ENCODE measurements around the gene PLD4.
A peak's percentile ranks its signal among the peaks of the same experiment; 100 is the strongest.

Gene PLD4

DNA sequence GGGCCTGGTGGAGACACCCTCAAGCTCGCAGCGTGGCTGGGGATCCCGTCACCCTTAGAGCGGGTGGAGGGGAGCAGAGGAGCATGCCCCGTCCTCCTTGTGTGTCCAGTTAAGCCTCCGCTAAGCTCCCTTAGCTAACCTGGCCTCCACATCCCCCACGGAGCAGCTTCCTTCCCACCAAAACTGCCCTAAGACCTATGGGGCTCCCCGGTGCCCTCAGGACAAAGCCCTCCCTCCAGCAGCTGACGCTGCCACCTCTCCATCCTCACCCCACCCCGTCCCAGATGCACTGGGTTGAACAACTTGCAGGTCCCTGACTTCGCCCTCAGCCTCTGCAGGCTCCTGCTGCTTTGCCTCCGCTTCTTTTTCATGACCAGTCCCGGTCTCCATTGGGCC lies 49.5 kb downstream of the PLD4 start:
- no peak for TF ChIP-seq EZH2phosphoT487 (IDR thresholded peaks at IDR 0.05; ENCODE audit: borderline replicate concordance, low read length)
- TF ChIP-seq CTCF (IDR thresholded peaks at IDR 0.05; ENCODE audit: low read depth, low read length, poor library complexity, severe bottlenecking): no peak
- Histone ChIP-seq H3K27ac (ENCODE audit: low read depth, low read length) (no peak overlapping the region), H3F3A (ENCODE audit: control insufficient read depth, insufficient read depth) (no peaks in the 10 kb centered on the region), H3K36me3 (ENCODE audit: control insufficient read depth, low read length) (no peaks in the 10 kb centered on the region), H3K4me2 (ENCODE audit: low read length) (no peak overlapping the region), H3K79me2 (ENCODE audit: control insufficient read depth, low read length) (no peaks in the 10 kb centered on the region), H3K4me1 (ENCODE audit: control insufficient read depth, low read length) (peaks cover 12% of the 10 kb centered on the region), H3K9me2 (replicated peaks; ENCODE audit: control insufficient read depth, low read length) (no peaks in the 10 kb centered on the region), H3K4me3 (ENCODE audit: low read length) (no peak overlapping the region), H4K20me1 (ENCODE audit: control insufficient read depth, insufficient read depth, low read depth, low read length) (no peaks in the 10 kb centered on the region), H3K9me3 (ENCODE audit: control insufficient read depth, insufficient read depth, low read length) (no peaks in the 10 kb centered on the region), H3K27me3 (ENCODE audit: control insufficient read depth, low read length) (peaks cover 32% of the 10 kb centered on the region)

- no peaks in the 10 kb centered on the region for H4K20me1 ChIP-seq (ENCODE audit: control insufficient read depth, insufficient read depth, low read depth, low read length)
- H3K4me1 ChIP-seq (ENCODE audit: control insufficient read depth, low read length): peaks cover 9% of the 10 kb centered on the region
- H3F3A ChIP-seq (ENCODE audit: control insufficient read depth, insufficient read depth): no peaks in the 10 kb centered on the region
- H3K4me3 ChIP-seq (ENCODE audit: low read length): no peak overlapping the region
- H3K36me3 ChIP-seq (ENCODE audit: control insufficient read depth, low read length): no peaks in the 10 kb centered on the region
- peaks cover 36% of the 10 kb centered on the region for H3K27me3 ChIP-seq (ENCODE audit: control insufficient read depth, low read length)
- H3K27ac ChIP-seq (ENCODE audit: low read depth, low read length): no peak overlapping the region
- H3K4me2 ChIP-seq (ENCODE audit: low read length): no peak overlapping the region
- TF ChIP-seq EZH2phosphoT487 (IDR thresholded peaks at IDR 0.05; ENCODE audit: borderline replicate concordance, low read length) (no peak), CTCF (IDR thresholded peaks at IDR 0.05; ENCODE audit: low read depth, low read length, poor library complexity, severe bottlenecking) (no peak)
- no peaks in the 10 kb centered on the region for H3K79me2 ChIP-seq (ENCODE audit: control insufficient read depth, low read length)
- H3K9me2 ChIP-seq (replicated peaks; ENCODE audit: control insufficient read depth, low read length): no peaks in the 10 kb centered on the region
- H3K9me3 ChIP-seq (ENCODE audit: control insufficient read depth, insufficient read depth, low read length): no peaks in the 10 kb centered on the region
Observed at GRCh38 chr14:104974665-104975390, 50.1 kb downstream of the PLD4 start.

- Histone ChIP-seq H3K36me3 (ENCODE audit: control insufficient read depth, low read length) (no peaks in the 10 kb centered on the region), H3K4me1 (ENCODE audit: control insufficient read depth, low read length) (peaks cover 9% of the 10 kb centered on the region), H3K4me3 (ENCODE audit: low read length) (no peak overlapping the region), H3K27me3 (ENCODE audit: control insufficient read depth, low read length) (peaks cover 37% of the 10 kb centered on the region), H3K27ac (ENCODE audit: low read depth, low read length) (no peak overlapping the region), H3K9me3 (ENCODE audit: control insufficient read depth, insufficient read depth, low read length) (no peaks in the 10 kb centered on the region), H4K20me1 (ENCODE audit: control insufficient read depth, insufficient read depth, low read depth, low read length) (no peaks in the 10 kb centered on the region), H3K9me2 (replicated peaks; ENCODE audit: control insufficient read depth, low read length) (no peaks in the 10 kb centered on the region), H3F3A (ENCODE audit: control insufficient read depth, insufficient read depth) (no peaks in the 10 kb centered on the region), H3K4me2 (ENCODE audit: low read length) (peak overlapping the region; percentile 43), H3K79me2 (ENCODE audit: control insufficient read depth, low read length) (no peaks in the 10 kb centered on the region)
- no peak for TF ChIP-seq CTCF (IDR thresholded peaks at IDR 0.05; ENCODE audit: low read depth, low read length, poor library complexity, severe bottlenecking)
- no peak for TF ChIP-seq EZH2phosphoT487 (IDR thresholded peaks at IDR 0.05; ENCODE audit: borderline replicate concordance, low read length)
Observed at GRCh38 chr14:104975481-104976197, 51.0 kb downstream of the PLD4 start.
